ENCODE data around the gene MUS81.

Gene MUS81

GRCh38 chr11:65861533-65862183, 1.4 kb downstream of the MUS81 start:
- no peak for TF ChIP-seq POLR2A (IDR thresholded peaks at IDR 0.05; ENCODE audit: low read depth, low read length)
- DNase-seq (ENCODE audit: insufficient read length, low spot score) (no peak), FAIRE-seq (no peak)

- no peak for FAIRE-seq
- no peak for DNase-seq (ENCODE audit: insufficient read length, low spot score)
- TF ChIP-seq POLR2A (IDR thresholded peaks at IDR 0.05; ENCODE audit: low read depth, low read length) = no peak
Measured at GRCh38 chr11:65862191-65862735, 2.0 kb downstream of the MUS81 start.

- FAIRE-seq (no peak), DNase-seq (ENCODE audit: insufficient read length, low spot score) (no peak)
- no peak for TF ChIP-seq POLR2A (IDR thresholded peaks at IDR 0.05; ENCODE audit: low read depth, low read length)
Measured at GRCh38 chr11:65862941-65863888, 3.0 kb downstream of the MUS81 start.

GRCh38 chr11:65863889-65864705, 3.9 kb downstream of the MUS81 start:
- TF ChIP-seq POLR2A (IDR thresholded peaks at IDR 0.05; ENCODE audit: low read depth, low read length) = no peak
- FAIRE-seq = no peak
- DNase-seq (ENCODE audit: insufficient read length, low spot score) = no peak

GRCh38 chr11:65864706-65865471, 4.7 kb downstream of the MUS81 start:
- DNase-seq (ENCODE audit: insufficient read length, low spot score) (no peak), FAIRE-seq (no peak)
- no peak for TF ChIP-seq POLR2A (IDR thresholded peaks at IDR 0.05; ENCODE audit: low read depth, low read length)

GRCh38 chr11:65865550-65866172, 5.4 kb downstream of the MUS81 start:
- FAIRE-seq = no peak
- DNase-seq (ENCODE audit: insufficient read length, low spot score) = no peak
- TF ChIP-seq POLR2A (IDR thresholded peaks at IDR 0.05; ENCODE audit: low read depth, low read length) = 0 out of 2 replicates have a peak, but pooled peaks have one; percentile 17

- no peak for TF ChIP-seq POLR2A (IDR thresholded peaks at IDR 0.05; ENCODE audit: low read depth, low read length)
- FAIRE-seq (no peak), DNase-seq (ENCODE audit: insufficient read length, low spot score) (no peak)
Measured at GRCh38 chr11:65866509-65867283, 6.5 kb downstream of the MUS81 start.

- FAIRE-seq (no peak), DNase-seq (ENCODE audit: insufficient read length, low spot score) (no peak)
- no peak for TF ChIP-seq POLR2A (IDR thresholded peaks at IDR 0.05; ENCODE audit: low read depth, low read length)
Measured at GRCh38 chr11:65867284-65868071, 7.2 kb downstream of the MUS81 start.

GRCh38 chr11:65868076-65868667, 7.9 kb downstream of the MUS81 start:
- TF ChIP-seq POLR2A (IDR thresholded peaks at IDR 0.05; ENCODE audit: low read depth, low read length) = peak; percentile 45
- no peak for FAIRE-seq
- DNase-seq (ENCODE audit: insufficient read length, low spot score) = no peak

- DNase-seq (ENCODE audit: insufficient read length, low spot score) (no peak), FAIRE-seq (no peak)
- TF ChIP-seq POLR2A (IDR thresholded peaks at IDR 0.05; ENCODE audit: low read depth, low read length) = no peak
Measured at GRCh38 chr11:65868907-65869306, 8.7 kb downstream of the MUS81 start.

Data from H54 (cell line).